Endothelial cell of umbilical vein (primary cell): ENCODE data around the gene IRF5. TPM values are rescaled to one million over a fixed set of nuclear protein-coding genes. Genes with fewer than 3 reads are reported as not detected.

Source experiments
- BruUV-seq: library from RNA; stranded (reverse); fragments of 400-500 nt; replicated peaks from 2 replicates; lab custom pipeline; 2021; lab: Mats Ljungman, UMichigan
- CTCF ChIA-PET: fragments of 300-600, 350-600 bp; sonication (Branson Sonifier 250); formaldehyde crosslinking; loops from one replicate; lab custom pipeline; 2021; ENCODE audit warnings: antibody characterized with exemption, inconsistent platforms; lab: Charles Lee
- POLR2A ChIA-PET: fragments of 300-600, 350-600 bp; sonication (Branson Sonifier 250); formaldehyde crosslinking; loops from one replicate; lab custom pipeline; 2021; ENCODE audit warnings: antibody characterized with exemption, inconsistent platforms; lab: Charles Lee
- DNase-seq: peaks from one replicate; pipeline ENCODE4 v3.0.0-alpha.2; 2011; ENCODE audit warnings: low read depth, low spot score
- FAIRE-seq: peaks from 2 replicates; lab custom pipeline; 2011; peaks lifted over from hg19 to GRCh38; lab: Jason Lieb, UNC
- H2AFZ ChIP-seq: 2 replicates; pipeline ENCODE4 v1.6.0; 2012; ENCODE audit warnings: low read depth, low read length, control low read depth, inconsistent platforms
- H3K27ac ChIP-seq: 2 replicates; pipeline ENCODE4 v1.5.1; 2011; ENCODE audit warnings: low read depth, mild to moderate bottlenecking, control low read depth, low read length, moderate library complexity; ENCODE audit not compliant: insufficient read depth
- H3K27me3 ChIP-seq, 2 experiments: 2 replicates each; pipeline versions ENCODE4 v1.6.0 to v1.6.1; 2011; ENCODE audit warnings: low read length in 2 of 2, mixed read lengths in 1 of 2; ENCODE audit not compliant: control insufficient read depth in 2 of 2, insufficient read depth in 2 of 2
- H3K36me3 ChIP-seq, 2 experiments: 2 replicates in 1 of 2; 3 replicates in 1 of 2; pipeline ENCODE4 v1.5.1; 2011; ENCODE audit warnings: low read length in 2 of 2, mild to moderate bottlenecking in 1 of 2, moderate library complexity in 1 of 2; ENCODE audit not compliant: control insufficient read depth in 2 of 2, insufficient read depth in 2 of 2; ENCODE audit errors: extremely low read depth in 1 of 2
- H3K4me1 ChIP-seq: 3 replicates; pipeline ENCODE4 v1.5.1; 2011; ENCODE audit warnings: mild to moderate bottlenecking, low read length; ENCODE audit not compliant: control insufficient read depth, insufficient read depth; ENCODE audit errors: extremely low read depth
- H3K4me2 ChIP-seq: 2 replicates; pipeline ENCODE4 v1.6.1; 2011; ENCODE audit warnings: low read length, control low read depth, mixed read lengths; ENCODE audit not compliant: insufficient read depth
- H3K4me3 ChIP-seq, 3 experiments: fragments of 200-600 bp in 1 of 3; sonication (generic), shearing (Covaris generic) in 1 of 3; replicated peaks in 1 of 3; 2 replicates each; pipeline ENCODE4 v1.5.1; 2011 to 2016; ENCODE audit warnings: control low read depth in 3 of 3, low read length in 3 of 3, mild to moderate bottlenecking in 2 of 3, inconsistent platforms in 1 of 3, low read depth in 1 of 3, moderate library complexity in 1 of 3; ENCODE audit not compliant: insufficient read depth in 1 of 3
- H3K79me2 ChIP-seq: 2 replicates; pipeline ENCODE4 v1.6.0; 2012; ENCODE audit warnings: low read length, inconsistent platforms; ENCODE audit not compliant: control insufficient read depth, insufficient read depth
- H3K9ac ChIP-seq: replicated peaks from 2 replicates; pipeline ENCODE3; 2011; ENCODE audit warnings: low read length, control low read depth; ENCODE audit not compliant: insufficient read depth; ENCODE audit errors: extremely low read depth
- H3K9me1 ChIP-seq: replicated peaks from 3 replicates; pipeline ENCODE4 v1.6.0; 2011; ENCODE audit warnings: mild to moderate bottlenecking, low read length; ENCODE audit not compliant: control insufficient read depth, insufficient read depth; ENCODE audit errors: extremely low read depth
- H3K9me3 ChIP-seq: replicated peaks from 2 replicates; pipeline ENCODE4 v1.5.1; 2012; ENCODE audit warnings: low read length, inconsistent platforms; ENCODE audit not compliant: control insufficient read depth, insufficient read depth
- H4K20me1 ChIP-seq: replicated peaks from 2 replicates; pipeline ENCODE3; 2011; ENCODE audit warnings: mild to moderate bottlenecking, low read length; ENCODE audit not compliant: control insufficient read depth, insufficient read depth; ENCODE audit errors: extremely low read depth
- EZH2 ChIP-seq: IDR thresholded peaks from 2 replicates; pipeline ENCODE4 v1.6.1; 2012; ENCODE audit warnings: borderline replicate concordance, low read depth, mild to moderate bottlenecking, moderate library complexity, low read length, inconsistent platforms; ENCODE audit not compliant: severe bottlenecking
- FOS ChIP-seq: IDR thresholded peaks from 2 replicates; pipeline ENCODE4 v1.6.1; 2011; ENCODE audit warnings: mild to moderate bottlenecking, low read length, moderate library complexity, borderline replicate concordance; ENCODE audit not compliant: insufficient read depth
- GATA2 ChIP-seq: IDR thresholded peaks from 2 replicates; pipeline ENCODE4 v1.7.0; 2011; ENCODE audit warnings: low read depth, mild to moderate bottlenecking, moderate library complexity, mixed read lengths, low read length; ENCODE audit not compliant: insufficient read length, insufficient read depth
- JUN ChIP-seq: IDR thresholded peaks from 2 replicates; pipeline ENCODE4 v1.6.1; 2011; ENCODE audit warnings: borderline replicate concordance, low read depth; ENCODE audit not compliant: insufficient read length, insufficient read depth
- MYC ChIP-seq: IDR thresholded peaks from one replicate; pipeline ENCODE4 v1.6.1; 2011; ENCODE audit warnings: mild to moderate bottlenecking, low read depth, low read length
- POLR2A ChIP-seq: IDR thresholded peaks from 2 replicates; pipeline ENCODE4 v1.6.1; 2012; ENCODE audit warnings: low read depth, mild to moderate bottlenecking, control low read depth, low read length
- POLR2AphosphoS5 ChIP-seq: IDR thresholded peaks from 2 replicates; pipeline ENCODE4 v1.6.1; 2012; ENCODE audit warnings: low read depth, mild to moderate bottlenecking, control low read depth, low read length, moderate library complexity; ENCODE audit not compliant: insufficient read depth
- dilution Hi-C: fragments of 300-500 bp; cut with MboI; formaldehyde crosslinking; loops from one replicate; pipeline ENCODE4 v1.15.0; 2019; ENCODE audit warnings: low sequenced_read_pairs; ENCODE audit not compliant: extremely low pct_ligation_motif_present
- intact Hi-C: fragments of 100-400 bp; cut with micrococcal nuclease; formaldehyde crosslinking; loops from one replicate; pipeline ENCODE4 v1.10.0; 2022
- polyA plus RNA-seq, 4 experiments: library from polyadenylated mRNA; depleted of rRNA in 3 of 4; stranded (reverse) in 3 of 4; unstranded in 1 of 4; fragments of >200 nt; gene quantifications; 2 replicates each; pipeline versions ENCODE4 v1.2.1 to v1.2.3, GENCODE V29; 2011 to 2012; ENCODE audit warnings: missing spikeins in 1 of 4
- total RNA-seq: library from RNA; stranded (reverse); gene quantifications from 2 replicates; pipeline ENCODE4 v1.2.3, GENCODE V29; 2021
- TF ChIP-seq, protein P1 (sequence below): IDR thresholded peaks from 2 replicates; pipeline ENCODE4 v1.6.1; 2011; ENCODE audit not compliant: insufficient read depth, insufficient read length
- TF ChIP-seq, protein P2 (sequence below), 2 donors: IDR thresholded peaks; 1 replicate in 1 of 2; 2 replicates in 1 of 2; pipeline ENCODE4 v1.5.1; 2011; ENCODE audit warnings: low read length in 2 of 2, mild to moderate bottlenecking in 2 of 2, moderate library complexity in 2 of 2, control low read depth in 1 of 2, inconsistent platforms in 1 of 2, low read depth in 1 of 2; ENCODE audit not compliant: insufficient read depth in 1 of 2; ENCODE audit errors: extremely low read depth in 1 of 2

IRF5 gene
- total and polyA plus RNA-seq, 2 donors (not counting 3 experiments of a cell fraction or from before 2014, with no cell fraction given): 0.31 to 0.36 TPM

DNA sequence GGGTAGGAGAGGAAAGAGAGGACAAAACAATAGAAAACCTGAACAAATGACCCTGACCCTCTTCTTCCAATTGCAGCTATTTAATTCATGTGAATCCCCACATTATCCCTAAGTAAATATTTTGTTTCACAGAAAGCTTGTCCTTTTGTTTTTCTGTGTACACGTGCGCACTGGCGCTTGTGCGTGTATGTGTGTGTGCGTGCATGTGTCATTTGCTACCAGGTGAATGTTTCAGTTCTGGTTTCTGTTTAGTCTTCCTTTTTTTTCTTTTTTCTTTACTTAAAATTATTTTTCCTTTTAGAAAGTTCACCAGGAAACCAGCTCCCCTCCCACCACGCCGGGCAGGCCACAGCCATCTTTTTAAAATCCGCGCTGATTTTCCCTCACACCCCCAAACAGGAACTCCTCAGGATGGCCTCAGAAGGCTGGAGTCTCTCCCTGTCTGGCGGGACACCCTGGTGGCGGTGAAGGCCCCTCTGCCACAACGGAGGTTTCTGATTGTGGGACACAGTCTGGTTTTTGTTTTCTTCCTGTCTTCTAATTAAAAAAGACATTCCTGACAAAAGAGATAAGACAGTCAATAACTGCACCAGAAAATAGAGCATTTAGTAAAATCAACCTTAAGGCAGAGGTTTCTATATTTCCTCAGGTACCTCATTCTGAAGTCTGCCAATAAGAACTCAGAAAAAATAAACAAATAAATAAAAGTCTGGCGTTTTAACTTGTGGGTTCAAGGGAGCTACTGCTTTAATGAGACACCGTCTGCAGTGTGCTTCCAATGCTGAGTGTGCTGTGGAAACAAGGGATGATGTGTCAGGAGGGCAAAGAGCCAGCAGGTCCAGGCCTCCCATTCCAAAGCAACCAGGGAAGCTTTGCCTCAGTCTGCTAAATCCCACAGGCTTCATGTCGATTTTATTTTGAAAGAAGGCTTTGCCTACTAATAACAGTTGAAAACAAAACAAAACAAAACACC is 17.4 kb downstream of the IRF5 start:
- H3K4me2 ChIP-seq: no peak overlapping the region
- POLR2A ChIA-PET: no interaction called here
- peaks cover 4 to 23% of the 10 kb centered on the region in 2 experiments for H3K36me3 ChIP-seq
- dilution Hi-C loops (no loop called here), intact Hi-C loops (no loop called here)
- peak; percentile 54 for FAIRE-seq
- no peak overlapping the region for H3K4me3 ChIP-seq
- H4K20me1 ChIP-seq: no peaks in the 10 kb centered on the region
- H3K27me3 ChIP-seq: no peaks in the 10 kb centered on the region
- no peaks in the 10 kb centered on the region for H3K4me1 ChIP-seq
- H3K9me3 ChIP-seq: no peaks in the 10 kb centered on the region
- TF ChIP-seq EZH2 (no peak), MYC (no peak), POLR2A (no peak), POLR2AphosphoS5 (no peak), GATA2 (no peak), FOS (no peak), JUN (no peak)
- TF ChIP-seq, protein P1, sequence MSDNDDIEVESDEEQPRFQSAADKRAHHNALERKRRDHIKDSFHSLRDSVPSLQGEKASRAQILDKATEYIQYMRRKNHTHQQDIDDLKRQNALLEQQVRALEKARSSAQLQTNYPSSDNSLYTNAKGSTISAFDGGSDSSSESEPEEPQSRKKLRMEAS: no peak
- TF ChIP-seq, protein P2, sequence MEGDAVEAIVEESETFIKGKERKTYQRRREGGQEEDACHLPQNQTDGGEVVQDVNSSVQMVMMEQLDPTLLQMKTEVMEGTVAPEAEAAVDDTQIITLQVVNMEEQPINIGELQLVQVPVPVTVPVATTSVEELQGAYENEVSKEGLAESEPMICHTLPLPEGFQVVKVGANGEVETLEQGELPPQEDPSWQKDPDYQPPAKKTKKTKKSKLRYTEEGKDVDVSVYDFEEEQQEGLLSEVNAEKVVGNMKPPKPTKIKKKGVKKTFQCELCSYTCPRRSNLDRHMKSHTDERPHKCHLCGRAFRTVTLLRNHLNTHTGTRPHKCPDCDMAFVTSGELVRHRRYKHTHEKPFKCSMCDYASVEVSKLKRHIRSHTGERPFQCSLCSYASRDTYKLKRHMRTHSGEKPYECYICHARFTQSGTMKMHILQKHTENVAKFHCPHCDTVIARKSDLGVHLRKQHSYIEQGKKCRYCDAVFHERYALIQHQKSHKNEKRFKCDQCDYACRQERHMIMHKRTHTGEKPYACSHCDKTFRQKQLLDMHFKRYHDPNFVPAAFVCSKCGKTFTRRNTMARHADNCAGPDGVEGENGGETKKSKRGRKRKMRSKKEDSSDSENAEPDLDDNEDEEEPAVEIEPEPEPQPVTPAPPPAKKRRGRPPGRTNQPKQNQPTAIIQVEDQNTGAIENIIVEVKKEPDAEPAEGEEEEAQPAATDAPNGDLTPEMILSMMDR (IDR thresholded peaks at IDR 0.05; ENCODE audit: extremely low read depth in 1 of 2, insufficient read depth in 1 of 2, low read depth in 1 of 2, low read length in 2 of 2): no peak
- H3K9ac ChIP-seq: no peak overlapping the region
- no peak for DNase-seq
- H3K9me1 ChIP-seq: no peaks in the 10 kb centered on the region
- H3K79me2 ChIP-seq: no peaks in the 10 kb centered on the region
- H2AFZ ChIP-seq: no peak overlapping the region
- BruUV-seq: TSS peak; percentile 66
- CTCF ChIA-PET: no interaction called here
- no peak overlapping the region for H3K27ac ChIP-seq
